ENCODE results near the gene CENPN. TPM values are rescaled to one million over a fixed set of nuclear protein-coding genes. Genes with fewer than 3 reads are reported as not detected.

The CENPN gene
- total and polyA plus RNA-seq, 4 donors = 3.8 to 9.5 (median 5.9) TPM

DNA sequence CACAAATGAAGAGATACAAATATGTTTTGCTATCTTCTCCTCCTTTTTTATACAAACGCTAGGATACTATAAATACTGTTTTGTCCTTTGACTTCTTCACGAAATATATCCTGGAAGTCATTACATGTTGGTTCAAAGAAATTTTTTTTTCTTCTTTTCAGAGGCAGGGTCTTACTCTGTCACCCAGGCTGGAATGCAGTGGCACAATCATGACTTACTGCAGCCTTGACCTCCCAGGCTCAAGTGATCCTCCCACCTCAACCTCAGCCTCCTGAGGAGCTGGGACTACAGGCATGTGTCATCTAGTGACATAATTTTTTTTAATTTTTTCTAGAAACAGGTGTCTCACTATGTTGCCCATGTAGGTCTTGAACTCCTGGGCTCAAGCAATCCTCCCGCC is 16.4 kb upstream of the CENPN start:
- Histone ChIP-seq H3K9ac (ENCODE audit: insufficient read depth in 1 of 2, low read length in 2 of 2) (no peak overlapping the region), H3K4me1 (ENCODE audit: control insufficient read depth in 5 of 5, insufficient read depth in 5 of 5, low read length in 5 of 5) (peaks cover 0 to 12% (median 0%) of the 10 kb centered on the region in 5 donors), H3K27me3 (ENCODE audit: control insufficient read depth in 3 of 3, insufficient read depth in 3 of 3, low read length in 2 of 3) (no peaks in the 10 kb centered on the region), H3K27ac (ENCODE audit: low read depth in 1 of 2, low read length in 1 of 2) (no peak overlapping the region), H3K9me3 (ENCODE audit: control insufficient read depth in 4 of 4, insufficient read depth in 3 of 4, low read length in 3 of 4) (no peaks in the 10 kb centered on the region), H3K36me3 (ENCODE audit: control insufficient read depth in 4 of 4, insufficient read depth in 4 of 4, low read length in 4 of 4) (peaks cover 0 to 7% (median under 1%) of the 10 kb centered on the region in 4 donors), H3K4me3 (no peak overlapping the region)
- DNase-seq (no peak), ATAC-seq (ENCODE audit: insufficient read depth, low FRiP score) (no peak)
- TF ChIP-seq, protein P1, sequence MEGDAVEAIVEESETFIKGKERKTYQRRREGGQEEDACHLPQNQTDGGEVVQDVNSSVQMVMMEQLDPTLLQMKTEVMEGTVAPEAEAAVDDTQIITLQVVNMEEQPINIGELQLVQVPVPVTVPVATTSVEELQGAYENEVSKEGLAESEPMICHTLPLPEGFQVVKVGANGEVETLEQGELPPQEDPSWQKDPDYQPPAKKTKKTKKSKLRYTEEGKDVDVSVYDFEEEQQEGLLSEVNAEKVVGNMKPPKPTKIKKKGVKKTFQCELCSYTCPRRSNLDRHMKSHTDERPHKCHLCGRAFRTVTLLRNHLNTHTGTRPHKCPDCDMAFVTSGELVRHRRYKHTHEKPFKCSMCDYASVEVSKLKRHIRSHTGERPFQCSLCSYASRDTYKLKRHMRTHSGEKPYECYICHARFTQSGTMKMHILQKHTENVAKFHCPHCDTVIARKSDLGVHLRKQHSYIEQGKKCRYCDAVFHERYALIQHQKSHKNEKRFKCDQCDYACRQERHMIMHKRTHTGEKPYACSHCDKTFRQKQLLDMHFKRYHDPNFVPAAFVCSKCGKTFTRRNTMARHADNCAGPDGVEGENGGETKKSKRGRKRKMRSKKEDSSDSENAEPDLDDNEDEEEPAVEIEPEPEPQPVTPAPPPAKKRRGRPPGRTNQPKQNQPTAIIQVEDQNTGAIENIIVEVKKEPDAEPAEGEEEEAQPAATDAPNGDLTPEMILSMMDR (IDR thresholded peaks at IDR 0.05; ENCODE audit: control extremely low read depth, extremely low read depth) = no peak
- WGBS, 2 donors = 95 to 98% methylated on average over 3 of the region's 3 CpGs

- DNase-seq = no peak
- H3K4me3 ChIP-seq = no peak overlapping the region
- H3K27ac ChIP-seq (ENCODE audit: low read depth in 1 of 2, low read length in 1 of 2) = no peak overlapping the region
- H3K4me1 ChIP-seq (ENCODE audit: control insufficient read depth in 5 of 5, insufficient read depth in 5 of 5, low read length in 5 of 5) = peaks cover 0 to 10% (median 0%) of the 10 kb centered on the region in 5 donors
- H3K9ac ChIP-seq (ENCODE audit: insufficient read depth in 1 of 2, low read length in 2 of 2) = no peak overlapping the region
- no peaks in the 10 kb centered on the region for H3K9me3 ChIP-seq (ENCODE audit: control insufficient read depth in 4 of 4, insufficient read depth in 3 of 4, low read length in 3 of 4)
- no peaks in the 10 kb centered on the region for H3K27me3 ChIP-seq (ENCODE audit: control insufficient read depth in 3 of 3, insufficient read depth in 3 of 3, low read length in 2 of 3)
- TF ChIP-seq, protein P1 (IDR thresholded peaks at IDR 0.05; ENCODE audit: control extremely low read depth, extremely low read depth) = no peak
- ATAC-seq (ENCODE audit: insufficient read depth, low FRiP score) = no peak
- H3K36me3 ChIP-seq (ENCODE audit: control insufficient read depth in 4 of 4, insufficient read depth in 4 of 4, low read length in 4 of 4) = peaks cover 0 to 6% (median under 1%) of the 10 kb centered on the region in 4 donors
- 55 to 90% methylated on average over 2 of the region's 2 CpGs for WGBS, 2 donors
Measured at GRCh38 chr16:80990978-80991377, 16.0 kb upstream of the CENPN start.

GRCh38 chr16:80991792-80992430 is 15.1 kb upstream of the CENPN start:
- TF ChIP-seq, protein P1 (IDR thresholded peaks at IDR 0.05; ENCODE audit: control extremely low read depth, extremely low read depth) = no peak
- no peak overlapping the region for H3K4me3 ChIP-seq
- no peak overlapping the region for H3K9ac ChIP-seq (ENCODE audit: insufficient read depth in 1 of 2, low read length in 2 of 2)

More at GRCh38 chr16:80991792-80992430, 15.1 kb upstream of the CENPN start:
- Histone ChIP-seq H3K4me1 (ENCODE audit: control insufficient read depth in 5 of 5, insufficient read depth in 5 of 5, low read length in 5 of 5) (peaks cover 0 to 8% (median 0%) of the 10 kb centered on the region in 5 donors), H3K9me3 (ENCODE audit: control insufficient read depth in 4 of 4, insufficient read depth in 3 of 4, low read length in 3 of 4) (no peaks in the 10 kb centered on the region), H3K27me3 (ENCODE audit: control insufficient read depth in 3 of 3, insufficient read depth in 3 of 3, low read length in 2 of 3) (no peaks in the 10 kb centered on the region), H3K27ac (ENCODE audit: low read depth in 1 of 2, low read length in 1 of 2) (no peak overlapping the region), H3K36me3 (ENCODE audit: control insufficient read depth in 4 of 4, insufficient read depth in 4 of 4, low read length in 4 of 4) (peaks cover 0 to 6% (median under 1%) of the 10 kb centered on the region in 4 donors)
- 63 to 65% methylated on average over 6 of the region's 6 CpGs for WGBS, 2 donors
- ATAC-seq (ENCODE audit: insufficient read depth, low FRiP score) (no peak), DNase-seq (no peak)

Measured in lung (tissue), 12 donors.